Astrocyte (in vitro differentiated cells and primary cell): ENCODE data around the gene COPZ2. TPM values are rescaled to one million over a fixed set of nuclear protein-coding genes. Genes with fewer than 3 reads are reported as not detected.

Source experiments
- DNase-seq: peaks from one replicate; pipeline ENCODE4 v3.0.0-alpha.2; 2010; ENCODE audit warnings: low read depth
- FAIRE-seq: peaks from 2 replicates; lab custom pipeline; 2011; peaks lifted over from hg19 to GRCh38; lab: Jason Lieb, UNC
- H2AFZ ChIP-seq: 2 replicates; pipeline ENCODE4 v1.6.0; 2012; ENCODE audit warnings: low read depth, low read length, inconsistent platforms
- H3K27ac ChIP-seq: 2 replicates; pipeline ENCODE4 v1.5.1; 2011; ENCODE audit warnings: low read depth, low read length, inconsistent platforms
- H3K27me3 ChIP-seq: 2 replicates; pipeline ENCODE4 v1.6.0; 2011; ENCODE audit warnings: low read length, inconsistent platforms; ENCODE audit not compliant: insufficient read depth
- H3K36me3 ChIP-seq: 2 replicates; pipeline ENCODE4 v1.5.1; 2011; ENCODE audit warnings: low read length, inconsistent platforms; ENCODE audit not compliant: insufficient read depth
- H3K4me1 ChIP-seq: 2 replicates; pipeline ENCODE4 v1.5.1; 2011; ENCODE audit warnings: low read length, inconsistent platforms; ENCODE audit not compliant: insufficient read depth
- H3K4me2 ChIP-seq: 2 replicates; pipeline ENCODE4 v1.6.0; 2012; ENCODE audit warnings: low read length, inconsistent platforms
- H3K4me3 ChIP-seq: 2 replicates; pipeline ENCODE4 v1.5.1; 2011; ENCODE audit warnings: low read depth, mild to moderate bottlenecking, low read length, inconsistent platforms; ENCODE audit not compliant: insufficient read depth
- H3K79me2 ChIP-seq: 2 replicates; pipeline ENCODE4 v1.6.0; 2012; ENCODE audit warnings: mild to moderate bottlenecking, low read length, inconsistent platforms; ENCODE audit not compliant: insufficient read depth
- H3K9ac ChIP-seq: 2 replicates; pipeline ENCODE4 v1.6.0; 2012; ENCODE audit warnings: mild to moderate bottlenecking, low read length, inconsistent platforms
- H3K9me3 ChIP-seq: 2 replicates; pipeline ENCODE4 v1.5.1; 2012; ENCODE audit warnings: low read depth, mild to moderate bottlenecking, low read length, inconsistent platforms; ENCODE audit not compliant: insufficient read depth
- H4K20me1 ChIP-seq: 2 replicates; pipeline ENCODE4 v1.6.0; 2012; ENCODE audit warnings: low read length, inconsistent platforms; ENCODE audit not compliant: insufficient read depth
- H3K27ac Mint-ChIP-seq: one replicate; pipeline ENCODE4 v1.8.0; 2021; ENCODE audit warnings: mild to moderate bottlenecking, mixed read lengths; ENCODE audit not compliant: unreplicated experiment
- H3K27me3 Mint-ChIP-seq: one replicate; pipeline ENCODE4 v1.8.0; 2021; ENCODE audit warnings: low read depth, mixed read lengths; ENCODE audit not compliant: unreplicated experiment
- H3K36me3 Mint-ChIP-seq: one replicate; pipeline ENCODE4 v1.8.0; 2021; ENCODE audit warnings: low read depth, mixed read lengths; ENCODE audit not compliant: unreplicated experiment
- H3K4me1 Mint-ChIP-seq: one replicate; pipeline ENCODE4 v1.8.0; 2021; ENCODE audit warnings: low read depth, mixed read lengths; ENCODE audit not compliant: unreplicated experiment
- H3K4me3 Mint-ChIP-seq: one replicate; pipeline ENCODE4 v1.8.0; 2021; ENCODE audit warnings: mild to moderate bottlenecking, moderate library complexity, mixed read lengths; ENCODE audit not compliant: unreplicated experiment
- H3K9me3 Mint-ChIP-seq: one replicate; pipeline ENCODE4 v1.8.0; 2021; ENCODE audit warnings: mild to moderate bottlenecking, mixed read lengths; ENCODE audit not compliant: unreplicated experiment
- CTCF ChIP-seq: IDR thresholded peaks from 2 replicates; pipeline ENCODE4 v1.5.1; 2011; ENCODE audit warnings: low read depth, mild to moderate bottlenecking, inconsistent platforms, low read length, moderate library complexity; ENCODE audit not compliant: insufficient read depth
- EZH2 ChIP-seq: IDR thresholded peaks from 2 replicates; pipeline ENCODE4 v1.6.1; 2012; ENCODE audit warnings: mild to moderate bottlenecking, low read length, inconsistent platforms; ENCODE audit not compliant: insufficient read depth
- total RNA-seq: library from RNA; stranded (reverse); gene quantifications from 2 replicates; pipeline ENCODE4 v1.2.1, GENCODE V29; 2021

The COPZ2 gene
- total RNA-seq, 1 donor from 2014 or later = 25.1 TPM

GRCh38 chr17:47993964-47994363, 43.6 kb downstream of the COPZ2 start:
- DNase-seq (no peak), FAIRE-seq (no peak)
- Mint-ChIP-seq H3K4me3 (no peak overlapping the region), H3K27me3 (peaks cover 1% of the 10 kb centered on the region), H3K9me3 (no peaks in the 10 kb centered on the region), H3K36me3 (no peaks in the 10 kb centered on the region), H3K27ac (peak overlapping the region; percentile 12), H3K4me1 (peaks cover 6% of the 10 kb centered on the region)
- H4K20me1 ChIP-seq = no peaks in the 10 kb centered on the region
- no peak overlapping the region for H3K4me3 ChIP-seq
- H3K9me3 ChIP-seq = no peaks in the 10 kb centered on the region
- TF ChIP-seq EZH2 (no peak), CTCF (no peak)
- no peak overlapping the region for H3K4me2 ChIP-seq
- H3K36me3 ChIP-seq = no peaks in the 10 kb centered on the region
- H2AFZ ChIP-seq = no peak overlapping the region
- no peaks in the 10 kb centered on the region for H3K27me3 ChIP-seq
- H3K4me1 ChIP-seq = no peaks in the 10 kb centered on the region
- H3K79me2 ChIP-seq = no peaks in the 10 kb centered on the region
- H3K27ac ChIP-seq = no peak overlapping the region
- no peak overlapping the region for H3K9ac ChIP-seq

GRCh38 chr17:47993031-47993564, 44.5 kb downstream of the COPZ2 start:
- Histone ChIP-seq H4K20me1 (no peaks in the 10 kb centered on the region), H2AFZ (no peak overlapping the region), H3K4me3 (no peak overlapping the region), H3K36me3 (no peaks in the 10 kb centered on the region), H3K79me2 (no peaks in the 10 kb centered on the region), H3K27me3 (no peaks in the 10 kb centered on the region), H3K27ac (no peak overlapping the region), H3K9ac (no peak overlapping the region), H3K9me3 (no peaks in the 10 kb centered on the region), H3K4me1 (no peaks in the 10 kb centered on the region), H3K4me2 (no peak overlapping the region)
- no peak for TF ChIP-seq EZH2
- no peak for TF ChIP-seq CTCF
- Mint-ChIP-seq H3K27me3 (peaks cover 1% of the 10 kb centered on the region), H3K4me1 (peaks cover 10% of the 10 kb centered on the region), H3K4me3 (no peak overlapping the region), H3K36me3 (no peaks in the 10 kb centered on the region), H3K9me3 (no peaks in the 10 kb centered on the region), H3K27ac (no peak overlapping the region)
- DNase-seq (no peak), FAIRE-seq (no peak)

- H3K9ac ChIP-seq = no peak overlapping the region
- no peaks in the 10 kb centered on the region for H3K9me3 Mint-ChIP-seq
- no peaks in the 10 kb centered on the region for H3K27me3 ChIP-seq
- no peak overlapping the region for H3K27ac Mint-ChIP-seq
- DNase-seq = no peak
- H4K20me1 ChIP-seq = no peaks in the 10 kb centered on the region
- H3K79me2 ChIP-seq = no peaks in the 10 kb centered on the region
- H3K4me3 Mint-ChIP-seq = no peak overlapping the region
- H3K36me3 Mint-ChIP-seq = no peaks in the 10 kb centered on the region
- no peak for FAIRE-seq
- peaks cover 14% of the 10 kb centered on the region for H3K4me1 Mint-ChIP-seq
- peaks cover 5% of the 10 kb centered on the region for H3K27me3 Mint-ChIP-seq
- no peak overlapping the region for H3K4me3 ChIP-seq
- H3K4me1 ChIP-seq = peaks cover 5% of the 10 kb centered on the region
- no peak overlapping the region for H3K27ac ChIP-seq
- TF ChIP-seq CTCF = no peak
- no peak for TF ChIP-seq EZH2
- no peak overlapping the region for H2AFZ ChIP-seq
- H3K4me2 ChIP-seq = no peak overlapping the region
- H3K36me3 ChIP-seq = no peaks in the 10 kb centered on the region
- H3K9me3 ChIP-seq = no peaks in the 10 kb centered on the region
Measured at GRCh38 chr17:47992216-47992615, 45.4 kb downstream of the COPZ2 start.
